ENCODE measurements around the gene ESRRG. TPM values are rescaled to one million over a fixed set of nuclear protein-coding genes. Genes with fewer than 3 reads are reported as not detected.
"Not testable (repeated sequence)": the region's sequence is repeated elsewhere in the genome, so short reads cannot be mapped to it uniquely, and the experiment has no call there.

Gene ESRRG
- total RNA-seq, 2 donors from 2014 or later: not detected

DNA sequence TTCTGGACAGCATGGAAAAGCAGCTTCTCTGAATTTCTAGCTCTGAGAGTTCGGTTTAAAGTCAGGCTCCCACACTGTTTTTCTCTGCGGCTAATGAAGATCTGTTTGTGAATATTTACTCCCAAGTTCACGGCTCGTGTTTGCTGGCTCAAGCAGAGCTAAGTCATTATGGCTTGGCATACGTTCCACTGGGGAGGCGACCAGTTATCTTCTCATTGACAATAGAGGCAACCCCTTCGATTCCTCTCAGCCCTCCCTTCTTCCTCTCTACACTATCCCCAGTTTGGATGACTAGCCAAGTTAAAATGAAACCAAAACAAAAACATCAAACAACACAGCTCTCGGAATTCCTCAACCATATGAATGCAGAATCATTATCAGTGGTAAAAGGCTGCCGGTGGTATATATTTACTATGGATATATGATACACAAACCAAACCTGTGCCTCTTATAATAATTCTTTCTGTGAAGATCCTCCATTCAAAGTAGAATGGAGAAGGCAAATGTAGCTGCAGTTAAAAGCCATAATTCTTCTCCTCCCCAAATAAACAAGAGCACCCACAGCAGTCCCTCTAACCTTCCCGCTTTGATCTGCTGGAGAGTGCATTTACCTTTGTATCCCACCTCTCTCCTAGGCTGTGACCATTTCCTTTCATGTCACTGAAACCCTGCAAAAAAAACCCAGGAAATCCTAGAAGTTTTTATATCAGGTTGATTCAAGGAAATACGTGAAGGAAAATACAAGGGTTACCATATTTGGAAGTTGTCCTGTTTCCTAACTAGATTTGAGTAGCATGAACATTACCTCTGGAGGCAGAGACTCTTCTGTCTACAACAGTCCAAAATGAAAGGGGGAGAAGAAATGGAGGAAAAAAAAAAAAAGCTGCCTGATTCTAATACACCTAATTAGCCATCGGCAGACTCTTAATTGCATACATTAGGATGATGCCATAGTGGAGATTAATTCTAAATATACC is 191.7 kb downstream of the ESRRG start:
- H3K9me3 Mint-ChIP-seq: peaks cover 4 to 10% of the 10 kb centered on the region in 2 donors
- peak overlapping the region; percentile 3 to 17 for H3K4me3 Mint-ChIP-seq
- H3K36me3 Mint-ChIP-seq (ENCODE audit: insufficient read depth in 2 of 2): no peaks in the 10 kb centered on the region
- ATAC-seq (replicated peaks in 1 of 2) (no peak), DNase-seq (no peak)
- no peaks in the 10 kb centered on the region for H3K27me3 Mint-ChIP-seq (ENCODE audit: low read depth)
- H3K4me1 Mint-ChIP-seq (ENCODE audit: low read depth): no peaks in the 10 kb centered on the region
- no peak overlapping the region for H3K27ac Mint-ChIP-seq

DNA sequence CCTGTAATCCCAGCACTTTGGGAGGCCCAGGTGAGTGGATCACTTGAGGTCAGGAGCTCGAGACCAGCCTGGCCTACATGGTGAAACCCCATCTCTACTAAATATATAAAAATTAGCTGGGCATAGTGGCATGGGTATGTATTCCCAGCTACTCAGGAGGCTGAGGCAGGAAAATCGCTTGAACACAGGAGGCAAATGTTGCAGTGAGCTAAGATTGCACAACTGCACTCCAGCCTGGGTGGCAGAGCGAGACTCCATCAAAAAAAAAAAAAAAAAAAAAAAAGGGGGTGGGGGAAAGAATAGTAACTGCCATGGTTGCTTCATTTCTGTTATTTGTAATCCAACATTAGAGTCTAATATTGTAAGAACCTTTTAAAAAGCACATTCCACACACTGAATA is 193.4 kb downstream of the ESRRG start:
- H3K27ac Mint-ChIP-seq; DNase-seq; H3K4me3 Mint-ChIP-seq; H3K27me3 Mint-ChIP-seq (ENCODE audit: low read depth); ATAC-seq (replicated peaks in 1 of 2); H3K4me1 Mint-ChIP-seq (ENCODE audit: low read depth); H3K36me3 Mint-ChIP-seq (ENCODE audit: insufficient read depth in 2 of 2): not testable (repeated sequence)
- peaks cover 2 to 11% of the 10 kb centered on the region in 2 donors for H3K9me3 Mint-ChIP-seq

DNA sequence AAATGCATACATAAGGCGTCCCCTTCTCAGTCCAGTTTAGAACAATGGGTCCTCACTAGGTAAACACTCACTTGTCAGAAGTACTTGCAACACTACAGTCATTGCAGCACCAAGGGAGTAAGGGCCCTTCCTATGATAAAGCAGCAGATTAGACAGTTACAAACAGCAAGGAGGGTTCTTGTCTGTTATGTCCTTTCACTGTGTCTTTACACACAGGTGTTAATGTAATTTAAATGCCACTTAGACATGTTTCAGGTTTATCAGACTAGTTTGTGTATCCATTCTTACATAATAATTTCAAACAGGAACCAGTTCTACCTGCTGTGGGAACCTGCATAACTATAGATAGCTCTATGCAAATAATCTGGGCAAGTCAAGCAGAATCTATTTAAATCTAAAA is 194.4 kb downstream of the ESRRG start:
- ATAC-seq (replicated peaks in 1 of 2) (no peak), DNase-seq (no peak)
- peaks cover 2 to 11% of the 10 kb centered on the region in 2 donors for H3K9me3 Mint-ChIP-seq
- H3K4me3 Mint-ChIP-seq: no peak overlapping the region
- H3K36me3 Mint-ChIP-seq (ENCODE audit: insufficient read depth in 2 of 2): peaks cover 0 to 2% of the 10 kb centered on the region in 2 donors
- H3K27me3 Mint-ChIP-seq (ENCODE audit: low read depth): no peaks in the 10 kb centered on the region
- H3K4me1 Mint-ChIP-seq (ENCODE audit: low read depth): no peaks in the 10 kb centered on the region
- H3K27ac Mint-ChIP-seq: no peak overlapping the region

DNA sequence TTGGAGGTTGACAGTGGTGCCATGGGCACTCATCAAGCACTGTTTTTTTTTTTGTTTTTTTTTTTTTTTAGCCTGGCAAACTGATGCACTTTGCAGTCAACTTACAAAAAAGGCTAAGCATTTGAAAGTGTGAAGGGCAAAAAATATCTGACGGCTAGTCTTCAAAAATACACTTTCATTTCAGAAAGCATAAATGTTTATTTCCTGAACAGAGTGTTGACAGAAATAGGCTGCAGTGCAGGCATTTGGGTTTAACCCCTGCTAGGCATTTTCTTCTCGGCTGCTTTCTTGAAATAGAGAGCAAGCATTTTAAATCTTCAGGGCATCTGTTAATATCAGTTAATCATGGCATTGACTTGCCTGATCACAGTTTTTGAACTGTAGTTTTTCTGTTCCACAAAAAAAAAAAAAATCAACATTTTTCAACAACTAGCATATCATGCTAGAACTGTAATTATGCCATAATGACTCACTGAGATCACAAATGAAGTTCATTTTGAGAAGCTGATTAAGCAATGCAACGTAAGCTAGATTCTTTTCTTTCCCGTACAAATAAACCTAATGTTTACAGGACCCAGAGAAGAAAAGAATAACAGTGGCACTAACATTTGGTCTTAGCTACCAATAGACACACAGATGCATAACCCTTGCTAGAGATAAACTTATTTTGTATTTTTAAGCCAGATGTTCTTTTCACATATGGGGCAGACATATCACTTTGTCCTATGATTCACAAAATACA is 199.6 kb downstream of the ESRRG start:
- no peak overlapping the region for H3K4me3 Mint-ChIP-seq
- peaks cover 0 to 2% of the 10 kb centered on the region in 2 donors for H3K36me3 Mint-ChIP-seq (ENCODE audit: insufficient read depth in 2 of 2)
- H3K27me3 Mint-ChIP-seq (ENCODE audit: low read depth): no peaks in the 10 kb centered on the region

DNA sequence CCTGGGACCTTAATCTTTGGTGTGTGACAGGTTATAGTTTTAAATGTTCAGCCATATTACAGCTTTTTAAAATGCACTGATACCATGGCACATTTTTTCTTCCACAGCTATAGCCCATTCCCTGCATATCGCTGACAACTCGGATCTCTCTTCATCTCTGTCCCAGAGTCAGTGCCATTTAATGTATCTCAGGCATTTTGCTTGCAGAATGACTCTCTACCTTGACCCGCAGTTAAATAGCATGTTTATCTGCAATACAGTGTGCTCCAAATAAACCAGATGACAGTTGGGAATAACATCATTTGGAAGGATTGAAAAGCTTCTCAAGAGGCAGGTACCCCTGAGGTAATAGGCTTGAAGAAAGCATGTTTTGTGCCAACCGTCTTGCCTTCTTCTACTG is 200.2 kb downstream of the ESRRG start:
- Mint-ChIP-seq H3K4me1 (ENCODE audit: low read depth) (no peaks in the 10 kb centered on the region), H3K27me3 (ENCODE audit: low read depth) (no peaks in the 10 kb centered on the region), H3K4me3 (no peak overlapping the region), H3K9me3 (peaks cover 4 to 11% of the 10 kb centered on the region in 2 donors), H3K36me3 (ENCODE audit: insufficient read depth in 2 of 2) (peaks cover 0 to 2% of the 10 kb centered on the region in 2 donors), H3K27ac (no peak overlapping the region)
- DNase-seq (no peak), ATAC-seq (replicated peaks in 1 of 2) (no peak)

More for the DNA sequence above, 199.6 kb downstream of the ESRRG start:
- H3K9me3 Mint-ChIP-seq: peaks cover 4 to 11% of the 10 kb centered on the region in 2 donors
- DNase-seq (no peak), ATAC-seq (replicated peaks in 1 of 2) (no peak)
- H3K27ac Mint-ChIP-seq: no peak overlapping the region
- no peaks in the 10 kb centered on the region for H3K4me1 Mint-ChIP-seq (ENCODE audit: low read depth)

DNA sequence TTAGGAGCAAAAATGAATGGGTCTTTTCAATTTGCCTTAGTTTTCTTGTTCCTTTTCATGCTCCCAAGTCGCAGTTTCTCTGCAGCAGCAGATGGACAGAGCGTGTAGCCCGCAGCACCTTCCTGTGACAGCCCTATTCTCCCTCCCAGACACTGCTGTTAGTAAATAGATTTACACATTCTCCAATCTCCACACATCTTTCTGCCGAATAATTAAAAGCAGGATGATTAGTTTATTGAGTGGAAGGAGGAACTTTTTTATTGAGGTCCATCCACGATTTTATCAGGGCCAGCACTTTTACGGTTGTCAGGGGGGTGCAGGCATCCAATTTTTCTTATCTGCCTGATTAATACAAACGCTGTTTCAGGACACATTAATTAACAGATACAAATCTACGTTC is 201.8 kb downstream of the ESRRG start:
- ATAC-seq (replicated peaks in 1 of 2): no peak
- Mint-ChIP-seq H3K4me3 (no peak overlapping the region), H3K27ac (no peak overlapping the region), H3K27me3 (ENCODE audit: low read depth) (no peaks in the 10 kb centered on the region), H3K4me1 (ENCODE audit: low read depth) (no peaks in the 10 kb centered on the region), H3K36me3 (ENCODE audit: insufficient read depth in 2 of 2) (peaks cover 0 to 2% of the 10 kb centered on the region in 2 donors), H3K9me3 (peaks cover 5 to 6% of the 10 kb centered on the region in 2 donors)
- DNase-seq: no peak

DNA sequence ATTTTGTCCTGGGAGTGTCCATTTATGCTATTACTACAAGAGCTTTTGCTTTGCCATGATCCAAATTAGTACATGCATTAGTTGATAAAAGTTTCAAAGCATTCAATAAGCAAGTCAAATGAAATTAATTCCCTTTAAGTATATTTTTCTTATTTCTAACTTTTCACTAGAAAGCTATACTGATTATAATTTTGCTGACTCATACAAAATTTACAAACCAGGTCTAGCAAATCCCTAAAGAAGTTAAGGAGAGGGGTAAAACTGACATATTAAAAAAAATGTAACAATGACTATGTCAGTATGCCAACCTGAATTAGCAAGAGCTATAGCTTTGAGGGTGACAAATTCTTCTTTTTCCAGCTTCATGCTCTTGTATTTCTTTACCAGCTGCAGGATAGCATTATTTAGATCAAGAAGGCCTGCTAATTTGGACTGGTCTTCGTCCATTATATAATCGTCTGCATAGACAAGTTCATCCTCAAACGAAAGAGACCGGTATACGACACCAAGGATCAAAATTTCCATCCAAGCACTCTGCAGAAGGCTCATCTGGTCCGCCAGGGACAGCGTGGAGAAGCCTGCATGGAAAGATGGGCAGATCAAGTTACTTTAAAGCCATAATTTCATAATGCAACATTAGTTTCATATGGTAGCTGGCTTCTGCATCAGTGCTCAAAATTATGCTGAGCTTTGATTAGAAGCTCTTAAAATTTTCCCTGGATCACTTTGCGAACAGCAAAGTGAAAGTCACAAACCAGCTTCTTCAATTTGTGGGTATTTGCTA is 204.2 kb downstream of the ESRRG start:
- Mint-ChIP-seq H3K9me3 (peaks cover 2 to 4% of the 10 kb centered on the region in 2 donors), H3K27ac (no peak overlapping the region), H3K4me3 (no peak overlapping the region), H3K4me1 (ENCODE audit: low read depth) (no peaks in the 10 kb centered on the region), H3K36me3 (ENCODE audit: insufficient read depth in 2 of 2) (no peaks in the 10 kb centered on the region), H3K27me3 (ENCODE audit: low read depth) (no peaks in the 10 kb centered on the region)
- DNase-seq (no peak), ATAC-seq (replicated peaks in 1 of 2) (no peak)

DNA sequence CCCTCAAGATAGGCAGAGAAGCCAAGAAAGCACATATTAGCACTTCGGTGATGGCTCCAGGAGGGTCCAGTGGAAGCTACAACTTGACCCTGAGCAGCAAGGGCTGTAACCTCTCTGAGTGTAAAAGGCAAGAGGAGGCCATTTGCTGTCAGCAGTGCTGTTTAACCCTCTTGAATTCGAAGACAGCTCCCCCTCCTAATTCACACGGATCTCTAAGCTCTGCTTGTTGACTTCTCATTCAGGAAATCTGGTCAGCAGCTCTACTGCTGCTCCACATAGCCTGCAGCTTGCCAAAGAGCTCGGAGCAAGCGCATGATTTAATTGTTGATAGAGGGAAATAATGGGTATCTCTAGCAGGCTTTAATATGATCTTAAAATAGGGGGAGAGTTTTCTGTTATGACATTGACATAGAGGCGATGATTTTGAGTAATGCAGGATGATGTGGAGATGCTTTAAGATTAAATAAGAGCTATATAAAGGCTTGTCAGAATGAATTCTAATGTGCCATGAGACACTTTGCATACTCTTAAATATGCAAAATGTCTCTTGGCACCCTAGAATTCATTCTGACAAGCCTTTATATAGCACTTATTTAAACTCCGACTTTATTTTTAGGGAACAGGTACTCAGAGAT is 220.6 kb downstream of the ESRRG start:
- no peak for DNase-seq
- Mint-ChIP-seq H3K9me3 (peaks cover 6 to 11% of the 10 kb centered on the region in 2 donors), H3K4me1 (ENCODE audit: low read depth) (no peaks in the 10 kb centered on the region), H3K36me3 (ENCODE audit: insufficient read depth in 2 of 2) (no peaks in the 10 kb centered on the region), H3K4me3 (no peak overlapping the region), H3K27me3 (ENCODE audit: low read depth) (no peaks in the 10 kb centered on the region), H3K27ac (no peak overlapping the region)
- ATAC-seq (replicated peaks in 1 of 2): no peak

DNA sequence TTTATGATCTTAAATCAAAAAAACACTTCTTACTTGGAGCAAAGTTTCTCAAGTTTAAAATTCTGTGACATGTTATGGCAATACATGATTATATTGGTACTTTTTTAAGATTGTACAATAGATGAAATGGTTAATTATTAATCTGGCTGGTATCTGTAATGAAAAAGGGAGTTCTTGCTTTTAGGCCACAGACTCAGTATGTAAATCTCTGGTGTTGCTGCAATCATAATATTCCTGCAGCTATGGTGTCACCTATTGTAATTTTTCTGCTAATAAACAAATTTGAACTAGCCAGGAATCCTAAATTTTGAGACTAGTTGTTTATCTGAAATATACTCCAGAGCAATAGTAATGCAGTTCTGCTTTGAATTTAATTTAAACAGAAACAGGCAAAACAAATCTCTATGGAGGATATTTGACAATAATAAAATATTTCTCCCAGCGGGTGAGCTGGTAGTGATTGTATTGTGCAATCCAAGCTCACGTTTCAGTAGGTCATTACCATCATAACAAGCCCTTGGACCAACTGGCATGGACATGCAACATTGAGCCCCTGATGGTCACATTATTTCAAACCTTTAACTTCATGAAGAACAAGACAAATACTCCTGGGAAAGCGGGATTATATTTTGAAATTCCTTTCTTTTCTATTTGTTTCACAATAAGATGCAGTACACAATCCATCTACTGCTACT is 222.8 kb downstream of the ESRRG start:
- Mint-ChIP-seq H3K27me3 (ENCODE audit: low read depth) (no peaks in the 10 kb centered on the region), H3K4me3 (no peak overlapping the region), H3K36me3 (ENCODE audit: insufficient read depth in 2 of 2) (no peaks in the 10 kb centered on the region), H3K9me3 (peaks cover 2 to 7% of the 10 kb centered on the region in 2 donors), H3K4me1 (ENCODE audit: low read depth) (no peaks in the 10 kb centered on the region), H3K27ac (no peak overlapping the region)
- ATAC-seq (replicated peaks in 1 of 2) (no peak), DNase-seq (no peak)

DNA sequence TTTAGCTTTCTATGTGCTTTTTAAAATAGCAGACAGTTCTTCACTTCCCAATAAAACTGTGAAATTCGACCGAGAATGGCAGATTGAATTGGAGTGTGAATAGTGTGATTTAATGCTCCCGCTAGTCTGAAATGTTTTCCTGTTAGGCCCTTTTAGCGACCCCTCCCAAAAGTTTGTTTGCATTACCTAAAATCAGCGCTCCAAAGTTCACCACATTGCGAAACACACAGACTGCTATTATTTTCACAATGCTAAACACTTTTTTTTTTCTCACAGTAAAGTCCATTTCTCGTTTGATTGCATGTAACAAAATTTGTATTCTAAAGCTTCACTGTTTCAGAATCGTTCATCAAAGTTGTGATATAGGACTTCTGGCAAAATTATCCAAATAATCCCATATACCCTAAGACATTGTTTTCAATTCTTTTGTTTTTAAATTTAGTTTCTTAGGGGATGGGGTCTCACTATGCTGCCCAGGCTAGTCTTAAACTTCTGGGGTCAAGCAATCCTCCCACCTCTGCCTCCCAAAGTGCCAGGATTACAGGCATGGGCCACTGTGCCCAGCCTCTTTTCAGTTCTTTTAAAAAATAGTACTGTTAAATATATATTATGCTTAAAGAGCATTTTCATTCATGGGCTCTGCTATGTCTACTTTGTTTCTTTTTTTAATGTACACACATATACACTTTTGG is 223.5 kb downstream of the ESRRG start:
- no peaks in the 10 kb centered on the region for H3K27me3 Mint-ChIP-seq (ENCODE audit: low read depth)
- ATAC-seq (replicated peaks in 1 of 2): no peak
- no peaks in the 10 kb centered on the region for H3K36me3 Mint-ChIP-seq (ENCODE audit: insufficient read depth in 2 of 2)

DNA sequence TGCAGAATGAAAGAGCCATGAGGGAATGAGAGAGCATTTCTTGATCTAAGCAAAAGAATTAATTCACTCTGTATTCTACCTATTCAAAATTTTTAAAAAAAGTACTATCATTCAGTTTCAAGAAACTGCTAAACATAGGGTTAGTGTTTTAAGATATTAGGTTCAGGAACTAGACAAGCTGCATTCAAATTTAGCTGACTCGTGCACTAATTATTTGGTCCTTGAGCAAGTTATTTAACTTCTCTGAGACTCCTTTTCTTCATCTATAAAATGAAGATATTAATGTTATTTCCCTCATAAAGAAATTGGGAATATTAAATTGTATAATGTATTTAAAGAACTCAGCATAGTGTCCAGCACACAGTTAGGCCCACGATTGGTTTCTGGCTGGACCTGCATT is 225.0 kb downstream of the ESRRG start:
- Mint-ChIP-seq H3K27ac (no peak overlapping the region), H3K4me1 (ENCODE audit: low read depth) (no peaks in the 10 kb centered on the region), H3K27me3 (ENCODE audit: low read depth) (no peaks in the 10 kb centered on the region), H3K36me3 (ENCODE audit: insufficient read depth in 2 of 2) (no peaks in the 10 kb centered on the region), H3K4me3 (no peak overlapping the region), H3K9me3 (peaks cover 2 to 6% of the 10 kb centered on the region in 2 donors)
- DNase-seq: no peak
- ATAC-seq (replicated peaks in 1 of 2): no peak

More for the DNA sequence above, 223.5 kb downstream of the ESRRG start:
- no peak overlapping the region for H3K27ac Mint-ChIP-seq
- H3K9me3 Mint-ChIP-seq: peaks cover 2 to 7% of the 10 kb centered on the region in 2 donors
- H3K4me1 Mint-ChIP-seq (ENCODE audit: low read depth): no peaks in the 10 kb centered on the region
- DNase-seq: no peak
- no peak overlapping the region for H3K4me3 Mint-ChIP-seq

Measured in activated T-cell treated with anti-CD3 and anti-CD28 coated beads, Interleukin-2, amount 50 U/mL, for 72 hours (primary cell).